ENCODE results near the gene VPS51.
"Not testable (repeated sequence)": the region's sequence is repeated elsewhere in the genome, so short reads cannot be mapped to it uniquely, and the experiment has no call there.

VPS51 gene

DNA sequence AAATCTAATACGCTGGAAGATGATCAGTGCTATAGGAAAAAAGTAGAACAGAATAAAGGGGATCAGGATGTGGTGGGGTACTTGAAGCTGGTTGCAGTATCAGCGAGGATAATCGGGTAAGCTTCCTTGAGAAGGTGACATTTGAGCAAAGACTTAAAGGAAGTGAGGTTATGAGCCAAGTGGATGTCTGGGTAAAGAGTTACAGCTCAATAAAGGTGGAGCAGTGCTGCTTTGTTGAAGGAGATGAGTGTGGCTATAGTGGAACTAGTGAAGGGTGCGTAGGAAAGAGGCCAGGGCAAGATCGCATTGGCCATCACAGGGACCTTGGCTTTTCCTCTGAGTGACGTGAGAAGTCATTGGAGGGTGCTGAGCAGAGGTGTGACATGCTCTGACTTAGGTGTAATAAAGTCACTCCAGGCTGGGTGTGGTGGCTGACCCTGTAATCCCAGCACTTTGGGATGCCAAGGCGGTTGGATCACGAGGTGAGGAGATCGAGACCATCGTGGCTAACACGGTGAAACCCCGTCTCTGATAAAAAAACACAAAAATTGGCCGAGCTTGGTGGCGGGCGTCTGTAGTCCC is 40.6 kb downstream of the VPS51 start:
- DNase-seq: no peak

- no peak for DNase-seq
Measured at GRCh38 chr11:65141896-65142494, 46.0 kb downstream of the VPS51 start.

- no peak for DNase-seq
Measured at GRCh38 chr11:65147352-65148075, 51.5 kb downstream of the VPS51 start.

- no peak for DNase-seq
Measured at GRCh38 chr11:65148657-65149056, 52.6 kb downstream of the VPS51 start.

GRCh38 chr11:65150131-65150508 is 54.1 kb downstream of the VPS51 start:
- not testable (repeated sequence) for DNase-seq

DNA sequence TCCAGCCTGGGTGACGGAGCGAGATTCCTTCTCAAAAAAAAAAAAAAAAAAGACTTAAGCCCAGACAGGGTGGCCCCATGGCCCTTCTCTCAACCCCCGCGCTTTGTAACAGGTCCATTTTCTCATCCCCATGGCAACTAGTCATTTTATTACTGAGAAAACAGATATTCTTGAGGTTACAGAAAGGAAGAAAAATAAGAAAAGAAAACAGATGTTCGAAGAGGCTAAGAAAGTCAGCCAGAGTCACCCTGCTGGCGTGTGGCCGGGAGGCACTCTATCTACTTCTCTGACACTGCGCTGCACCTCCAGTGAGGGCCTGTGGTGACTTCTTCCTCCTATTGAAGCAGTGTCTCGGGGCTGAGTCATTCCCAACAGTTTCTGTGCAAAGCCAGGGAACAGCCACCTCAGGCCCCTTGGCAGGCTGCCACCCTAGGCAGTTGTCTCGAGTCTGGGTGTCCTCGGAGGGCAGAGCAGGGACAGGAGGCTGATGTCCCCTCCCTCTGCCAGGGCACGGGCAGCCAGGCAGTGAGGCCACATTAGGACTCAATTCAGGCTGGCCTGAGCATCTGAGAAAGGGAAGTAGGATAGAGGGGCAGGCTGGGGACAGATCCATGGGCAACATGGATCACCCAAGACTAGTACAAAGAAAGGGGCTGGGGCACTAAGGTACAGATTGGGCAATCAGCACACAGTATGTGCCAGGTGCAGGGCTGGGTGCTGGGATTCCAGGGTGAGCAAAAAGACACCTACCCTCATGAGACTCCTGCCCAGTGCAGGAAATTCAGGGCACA is 54.7 kb downstream of the VPS51 start:
- DNase-seq: peak; percentile 64 to 83

- no peak for DNase-seq
Measured at GRCh38 chr11:65151331-65151899, 55.4 kb downstream of the VPS51 start.

- no peak for DNase-seq
Measured at GRCh38 chr11:65152122-65152521, 56.1 kb downstream of the VPS51 start.

DNA sequence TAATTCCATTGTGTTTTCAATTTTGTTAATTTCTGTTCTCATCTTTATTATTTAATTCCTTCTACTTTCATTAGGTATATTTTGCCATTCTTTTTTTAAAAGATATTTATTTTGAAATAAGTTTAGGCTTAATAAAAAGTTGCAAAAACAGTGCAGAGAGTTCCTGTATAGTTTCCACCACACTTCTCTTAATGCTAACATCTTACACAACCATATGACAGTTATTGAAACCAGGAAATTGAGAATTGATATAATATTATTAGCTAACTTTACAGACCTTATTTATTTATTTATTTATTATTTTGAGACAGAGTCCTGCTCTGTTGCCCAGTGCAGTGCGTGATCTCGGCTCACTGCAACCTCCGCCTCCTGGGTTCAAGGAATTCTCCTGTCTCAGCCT is 60.2 kb downstream of the VPS51 start:
- DNase-seq: no peak

- DNase-seq: no peak
Measured at GRCh38 chr11:65156926-65157325, 60.9 kb downstream of the VPS51 start.

GRCh38 chr11:65157336-65157735 is 61.3 kb downstream of the VPS51 start:
- no peak for DNase-seq

GRCh38 chr11:65159012-65159411 is 63.0 kb downstream of the VPS51 start:
- no peak for DNase-seq

- no peak for DNase-seq
Measured at GRCh38 chr11:65160643-65161042, 64.6 kb downstream of the VPS51 start.

Measured in SW 1271 (cell line).